GM23338 (cell line): ENCODE data around the gene RUNDC3A. TPM values are rescaled to one million over a fixed set of nuclear protein-coding genes. Genes with fewer than 3 reads are reported as not detected.

ENCODE experiments used
- ATAC-seq: fragments of 200-7000 bp; cut with Tn5 transposase; 3 replicates; pipeline ENCODE4 v1.9.1; 2020
- DNase-seq: peaks from one replicate; pipeline ENCODE4 v3.0.0-alpha.2; 2015; ENCODE audit warnings: low spot score
- H2AFZ ChIP-seq: fragments of 200-600 bp; sonication (generic); 2 replicates; pipeline ENCODE4 v1.8.0; 2016; ENCODE audit warnings: antibody characterized with exemption, mild to moderate bottlenecking, moderate library complexity
- H3F3A ChIP-seq: fragments of 200-600 bp; sonication (generic); replicated peaks from 2 replicates; pipeline ENCODE4 v1.8.0; 2017; ENCODE audit warnings: antibody characterized with exemption, mixed run types, low read depth
- H3K27ac ChIP-seq: fragments of 200-600 bp; sonication (generic); 2 replicates; pipeline ENCODE4 v1.6.1; 2016; ENCODE audit warnings: low read depth
- H3K27me3 ChIP-seq: fragments of 200-600 bp; sonication (generic); 2 replicates; pipeline ENCODE4 v1.8.0; 2016; ENCODE audit warnings: mild to moderate bottlenecking, mixed run types, moderate library complexity; ENCODE audit not compliant: insufficient read depth
- H3K36me3 ChIP-seq: fragments of 200-600 bp; sonication (generic); 2 replicates; pipeline ENCODE4 v1.8.0; 2016; ENCODE audit warnings: mild to moderate bottlenecking; ENCODE audit not compliant: insufficient read depth
- H3K4me1 ChIP-seq: fragments of 200-600 bp; sonication (generic); 2 replicates; pipeline ENCODE4 v1.8.0; 2016; ENCODE audit warnings: mild to moderate bottlenecking, moderate library complexity; ENCODE audit not compliant: insufficient read depth
- H3K4me2 ChIP-seq: fragments of 200-600 bp; sonication (generic); 2 replicates; pipeline ENCODE4 v1.7.1; 2017; ENCODE audit warnings: mixed run types
- H3K4me3 ChIP-seq: fragments of 200-600 bp; sonication (generic); 2 replicates; pipeline ENCODE4 v1.6.1; 2016; ENCODE audit warnings: mixed run types
- H3K79me2 ChIP-seq: fragments of 200-600 bp; sonication (generic); replicated peaks from 2 replicates; pipeline ENCODE4 v1.8.0; 2017; ENCODE audit warnings: mild to moderate bottlenecking; ENCODE audit not compliant: insufficient read depth
- H3K9me2 ChIP-seq: fragments of 200-600 bp; sonication (generic); 2 replicates; pipeline ENCODE4 v1.8.0; 2017; ENCODE audit not compliant: insufficient read depth
- H4K20me1 ChIP-seq: fragments of 200-600 bp; sonication (generic); replicated peaks from 2 replicates; pipeline ENCODE4 v1.8.0; 2017; ENCODE audit warnings: mild to moderate bottlenecking; ENCODE audit not compliant: insufficient read depth
- H3K27ac Mint-ChIP-seq: 2 replicates; pipeline ENCODE4 v1.8.0; 2020; ENCODE audit warnings: inconsistent platforms, mild to moderate bottlenecking, moderate library complexity, mixed read lengths
- H3K27me3 Mint-ChIP-seq: 3 replicates; pipeline ENCODE4 v1.8.0; 2022; ENCODE audit warnings: low read depth, mild to moderate bottlenecking, moderate library complexity, mixed read lengths, inconsistent platforms; ENCODE audit not compliant: insufficient read depth, poor library complexity
- H3K36me3 Mint-ChIP-seq: 3 replicates; pipeline ENCODE4 v1.8.0; 2021; ENCODE audit warnings: low read depth, mild to moderate bottlenecking, inconsistent platforms, moderate library complexity, mixed read lengths
- H3K4me1 Mint-ChIP-seq: 3 replicates; pipeline ENCODE4 v1.8.0; 2020; ENCODE audit warnings: mild to moderate bottlenecking, inconsistent platforms, mixed read lengths
- H3K4me3 Mint-ChIP-seq: 3 replicates; pipeline ENCODE4 v1.8.0; 2021; ENCODE audit warnings: moderate library complexity, mild to moderate bottlenecking, inconsistent platforms, mixed read lengths
- H3K9me3 Mint-ChIP-seq: 3 replicates; pipeline ENCODE4 v1.8.0; 2020; ENCODE audit warnings: moderate library complexity, mild to moderate bottlenecking, inconsistent platforms, mixed read lengths
- CREB1 ChIP-seq: fragments of 250-450 bp; sonication (Bioruptor Pico); IDR thresholded peaks from 2 replicates; pipeline ENCODE4 v1.5.0; 2020; ENCODE audit warnings: low read depth, mild to moderate bottlenecking, moderate library complexity
- CTCF ChIP-seq, 2 experiments: fragments of 200-600 bp in 1 of 2; sonication (generic) in 1 of 2; conservative IDR thresholded peaks; 2 replicates each; pipeline versions ENCODE4 v1.5.1 to v1.6.1; 2016 to 2017; ENCODE audit warnings: antibody characterized with exemption in 2 of 2, low read depth in 2 of 2, mild to moderate bottlenecking in 2 of 2, moderate library complexity in 1 of 2
- EZH2phosphoT487 ChIP-seq: fragments of 200-600 bp; sonication (generic); IDR thresholded peaks from one replicate; pipeline ENCODE4 v1.8.1; 2018; ENCODE audit warnings: antibody characterized with exemption; ENCODE audit not compliant: unreplicated experiment
- POLR2AphosphoS5 ChIP-seq: IDR thresholded peaks from 2 replicates; pipeline ENCODE4 v1.6.1; 2016; ENCODE audit warnings: antibody characterized with exemption, low read depth
- STAT1 ChIP-seq: IDR thresholded peaks from one replicate; pipeline ENCODE4 v1.6.1; 2016; ENCODE audit warnings: antibody characterized with exemption; ENCODE audit not compliant: unreplicated experiment
- ZNF331 ChIP-seq: fragments of 250-450 bp; sonication (Bioruptor Pico); IDR thresholded peaks from 2 replicates; pipeline ENCODE4 v1.5.0; 2020; ENCODE audit warnings: low read depth, mild to moderate bottlenecking, moderate library complexity
- polyA plus RNA-seq: library from polyadenylated mRNA; unstranded; fragments of >200 nt; fragmentation: Nextera tagmentation; extraction: Ambion mirVana; gene quantifications from 2 replicates; pipeline ENCODE4 v1.2.1, GENCODE V29; 2016
- total RNA-seq: library from RNA; depleted of rRNA; stranded (reverse); fragments of >200 nt; shearing (Covaris generic); gene quantifications from 2 replicates; pipeline ENCODE4 v1.2.3, GENCODE V29; 2014
- TF ChIP-seq, protein P1 (sequence below): fragments of 250-450 bp; sonication (Bioruptor Pico); IDR thresholded peaks from 2 replicates; pipeline ENCODE4 v1.5.0; 2020; ENCODE audit warnings: mild to moderate bottlenecking, moderate library complexity
- TF ChIP-seq, protein P2 (sequence below): IDR thresholded peaks from one replicate; pipeline ENCODE4 v1.6.1; 2018; ENCODE audit warnings: antibody characterized with exemption; ENCODE audit not compliant: unreplicated experiment

RUNDC3A gene
- total and polyA plus RNA-seq, 2 experiments from 2014 or later: 3.7 to 5.5 TPM

GRCh38 chr17:44314869-44315661, 6.7 kb downstream of the RUNDC3A start:
- TF ChIP-seq, protein P1, sequence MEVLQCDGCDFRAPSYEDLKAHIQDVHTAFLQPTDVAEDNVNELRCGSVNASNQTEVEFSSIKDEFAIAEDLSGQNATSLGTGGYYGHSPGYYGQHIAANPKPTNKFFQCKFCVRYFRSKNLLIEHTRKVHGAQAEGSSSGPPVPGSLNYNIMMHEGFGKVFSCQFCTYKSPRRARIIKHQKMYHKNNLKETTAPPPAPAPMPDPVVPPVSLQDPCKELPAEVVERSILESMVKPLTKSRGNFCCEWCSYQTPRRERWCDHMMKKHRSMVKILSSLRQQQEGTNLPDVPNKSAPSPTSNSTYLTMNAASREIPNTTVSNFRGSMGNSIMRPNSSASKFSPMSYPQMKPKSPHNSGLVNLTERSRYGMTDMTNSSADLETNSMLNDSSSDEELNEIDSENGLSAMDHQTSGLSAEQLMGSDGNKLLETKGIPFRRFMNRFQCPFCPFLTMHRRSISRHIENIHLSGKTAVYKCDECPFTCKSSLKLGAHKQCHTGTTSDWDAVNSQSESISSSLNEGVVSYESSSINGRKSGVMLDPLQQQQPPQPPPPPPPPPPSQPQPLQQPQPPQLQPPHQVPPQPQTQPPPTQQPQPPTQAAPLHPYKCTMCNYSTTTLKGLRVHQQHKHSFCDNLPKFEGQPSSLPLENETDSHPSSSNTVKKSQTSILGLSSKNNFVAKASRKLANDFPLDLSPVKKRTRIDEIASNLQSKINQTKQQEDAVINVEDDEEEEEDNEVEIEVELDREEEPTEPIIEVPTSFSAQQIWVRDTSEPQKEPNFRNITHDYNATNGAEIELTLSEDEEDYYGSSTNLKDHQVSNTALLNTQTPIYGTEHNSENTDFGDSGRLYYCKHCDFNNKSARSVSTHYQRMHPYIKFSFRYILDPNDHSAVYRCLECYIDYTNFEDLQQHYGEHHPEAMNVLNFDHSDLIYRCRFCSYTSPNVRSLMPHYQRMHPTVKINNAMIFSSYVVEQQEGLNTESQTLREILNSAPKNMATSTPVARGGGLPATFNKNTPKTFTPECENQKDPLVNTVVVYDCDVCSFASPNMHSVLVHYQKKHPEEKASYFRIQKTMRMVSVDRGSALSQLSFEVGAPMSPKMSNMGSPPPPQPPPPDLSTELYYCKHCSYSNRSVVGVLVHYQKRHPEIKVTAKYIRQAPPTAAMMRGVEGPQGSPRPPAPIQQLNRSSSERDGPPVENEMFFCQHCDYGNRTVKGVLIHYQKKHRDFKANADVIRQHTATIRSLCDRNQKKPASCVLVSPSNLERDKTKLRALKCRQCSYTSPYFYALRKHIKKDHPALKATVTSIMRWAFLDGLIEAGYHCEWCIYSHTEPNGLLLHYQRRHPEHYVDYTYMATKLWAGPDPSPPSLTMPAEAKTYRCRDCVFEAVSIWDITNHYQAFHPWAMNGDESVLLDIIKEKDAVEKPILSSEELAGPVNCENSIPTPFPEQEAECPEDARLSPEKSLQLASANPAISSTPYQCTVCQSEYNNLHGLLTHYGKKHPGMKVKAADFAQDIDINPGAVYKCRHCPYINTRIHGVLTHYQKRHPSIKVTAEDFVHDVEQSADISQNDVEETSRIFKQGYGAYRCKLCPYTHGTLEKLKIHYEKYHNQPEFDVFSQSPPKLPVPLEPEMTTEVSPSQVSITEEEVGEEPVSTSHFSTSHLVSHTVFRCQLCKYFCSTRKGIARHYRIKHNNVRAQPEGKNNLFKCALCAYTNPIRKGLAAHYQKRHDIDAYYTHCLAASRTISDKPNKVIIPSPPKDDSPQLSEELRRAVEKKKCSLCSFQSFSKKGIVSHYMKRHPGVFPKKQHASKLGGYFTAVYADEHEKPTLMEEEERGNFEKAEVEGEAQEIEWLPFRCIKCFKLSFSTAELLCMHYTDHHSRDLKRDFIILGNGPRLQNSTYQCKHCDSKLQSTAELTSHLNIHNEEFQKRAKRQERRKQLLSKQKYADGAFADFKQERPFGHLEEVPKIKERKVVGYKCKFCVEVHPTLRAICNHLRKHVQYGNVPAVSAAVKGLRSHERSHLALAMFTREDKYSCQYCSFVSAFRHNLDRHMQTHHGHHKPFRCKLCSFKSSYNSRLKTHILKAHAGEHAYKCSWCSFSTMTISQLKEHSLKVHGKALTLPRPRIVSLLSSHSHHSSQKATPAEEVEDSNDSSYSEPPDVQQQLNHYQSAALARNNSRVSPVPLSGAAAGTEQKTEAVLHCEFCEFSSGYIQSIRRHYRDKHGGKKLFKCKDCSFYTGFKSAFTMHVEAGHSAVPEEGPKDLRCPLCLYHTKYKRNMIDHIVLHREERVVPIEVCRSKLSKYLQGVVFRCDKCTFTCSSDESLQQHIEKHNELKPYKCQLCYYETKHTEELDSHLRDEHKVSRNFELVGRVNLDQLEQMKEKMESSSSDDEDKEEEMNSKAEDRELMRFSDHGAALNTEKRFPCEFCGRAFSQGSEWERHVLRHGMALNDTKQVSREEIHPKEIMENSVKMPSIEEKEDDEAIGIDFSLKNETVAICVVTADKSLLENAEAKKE (CRISPR knock-in tag): no peak
- TF ChIP-seq, protein P2, sequence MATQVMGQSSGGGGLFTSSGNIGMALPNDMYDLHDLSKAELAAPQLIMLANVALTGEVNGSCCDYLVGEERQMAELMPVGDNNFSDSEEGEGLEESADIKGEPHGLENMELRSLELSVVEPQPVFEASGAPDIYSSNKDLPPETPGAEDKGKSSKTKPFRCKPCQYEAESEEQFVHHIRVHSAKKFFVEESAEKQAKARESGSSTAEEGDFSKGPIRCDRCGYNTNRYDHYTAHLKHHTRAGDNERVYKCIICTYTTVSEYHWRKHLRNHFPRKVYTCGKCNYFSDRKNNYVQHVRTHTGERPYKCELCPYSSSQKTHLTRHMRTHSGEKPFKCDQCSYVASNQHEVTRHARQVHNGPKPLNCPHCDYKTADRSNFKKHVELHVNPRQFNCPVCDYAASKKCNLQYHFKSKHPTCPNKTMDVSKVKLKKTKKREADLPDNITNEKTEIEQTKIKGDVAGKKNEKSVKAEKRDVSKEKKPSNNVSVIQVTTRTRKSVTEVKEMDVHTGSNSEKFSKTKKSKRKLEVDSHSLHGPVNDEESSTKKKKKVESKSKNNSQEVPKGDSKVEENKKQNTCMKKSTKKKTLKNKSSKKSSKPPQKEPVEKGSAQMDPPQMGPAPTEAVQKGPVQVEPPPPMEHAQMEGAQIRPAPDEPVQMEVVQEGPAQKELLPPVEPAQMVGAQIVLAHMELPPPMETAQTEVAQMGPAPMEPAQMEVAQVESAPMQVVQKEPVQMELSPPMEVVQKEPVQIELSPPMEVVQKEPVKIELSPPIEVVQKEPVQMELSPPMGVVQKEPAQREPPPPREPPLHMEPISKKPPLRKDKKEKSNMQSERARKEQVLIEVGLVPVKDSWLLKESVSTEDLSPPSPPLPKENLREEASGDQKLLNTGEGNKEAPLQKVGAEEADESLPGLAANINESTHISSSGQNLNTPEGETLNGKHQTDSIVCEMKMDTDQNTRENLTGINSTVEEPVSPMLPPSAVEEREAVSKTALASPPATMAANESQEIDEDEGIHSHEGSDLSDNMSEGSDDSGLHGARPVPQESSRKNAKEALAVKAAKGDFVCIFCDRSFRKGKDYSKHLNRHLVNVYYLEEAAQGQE: no peak
- TF ChIP-seq CREB1 (CRISPR knock-in tag) (no peak), POLR2AphosphoS5 (peak; percentile 14; the same call in 1 of the 2 replicates), EZH2phosphoT487 (no peak), STAT1 (no peak), CTCF (conservative IDR thresholded peaks at IDR 0.05; ENCODE audit: low read depth in 2 of 2) (no peak), ZNF331 (CRISPR knock-in tag) (no peak)
- Mint-ChIP-seq H3K4me1 (peaks cover 47% of the 10 kb centered on the region), H3K27ac (no peak overlapping the region), H3K36me3 (peaks cover 10% of the 10 kb centered on the region), H3K27me3 (peaks cover 46% of the 10 kb centered on the region), H3K4me3 (peak overlapping the region; percentile 72), H3K9me3 (no peaks in the 10 kb centered on the region)
- Histone ChIP-seq H3K27ac (no peak overlapping the region), H3K27me3 (peaks cover 32% of the 10 kb centered on the region), H3K9me2 (no peaks in the 10 kb centered on the region), H3K4me1 (peaks cover 6% of the 10 kb centered on the region; the same call in 1 of the 2 replicates), H3K4me3 (peak overlapping the region; percentile 58), H3K4me2 (peak overlapping the region; percentile 97), H3K36me3 (no peaks in the 10 kb centered on the region), H3K79me2 (no peaks in the 10 kb centered on the region), H3F3A (0 out of 2 replicates have a peak, but pooled peaks cover 4% of the 10 kb centered on the region), H2AFZ (peak overlapping the region; percentile 90), H4K20me1 (0 out of 2 replicates have a peak, but pooled peaks cover 3% of the 10 kb centered on the region)
- ATAC-seq (peak; percentile 35), DNase-seq (peak; percentile 87)
